NCI-H146 treated with DMSO at 0.1 percent for 48 hours (cell line): Measurements from ENCODE around the gene PDHB.
"Not testable (repeated sequence)": the region's sequence is repeated elsewhere in the genome, so short reads cannot be mapped to it uniquely, and the experiment has no call there.

Experiments
- DNase-seq: peaks from one replicate; lab custom pipeline; 2025; ENCODE audit not compliant: unreplicated experiment; lab: John Stamatoyannopoulos, UW

The PDHB gene

DNA sequence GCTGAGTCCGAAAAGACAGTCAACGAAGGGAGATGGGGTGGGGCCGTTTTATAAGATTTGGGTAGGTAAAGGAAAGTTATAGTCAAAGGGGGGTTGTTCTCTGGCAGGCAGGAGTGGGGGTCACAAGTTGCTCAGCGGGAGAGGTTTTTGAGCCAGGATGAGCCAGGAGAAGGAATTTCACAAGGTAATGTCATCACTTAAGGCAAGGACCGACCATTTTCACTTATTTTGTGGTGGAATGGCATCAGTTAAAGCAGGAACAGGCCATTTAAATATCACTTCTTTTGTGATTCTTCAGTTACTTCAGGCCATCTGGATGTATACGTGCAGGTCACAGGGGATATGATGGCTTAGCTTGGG, 7.3 kb upstream of the PDHB start:
- not testable (repeated sequence) for DNase-seq

DNA sequence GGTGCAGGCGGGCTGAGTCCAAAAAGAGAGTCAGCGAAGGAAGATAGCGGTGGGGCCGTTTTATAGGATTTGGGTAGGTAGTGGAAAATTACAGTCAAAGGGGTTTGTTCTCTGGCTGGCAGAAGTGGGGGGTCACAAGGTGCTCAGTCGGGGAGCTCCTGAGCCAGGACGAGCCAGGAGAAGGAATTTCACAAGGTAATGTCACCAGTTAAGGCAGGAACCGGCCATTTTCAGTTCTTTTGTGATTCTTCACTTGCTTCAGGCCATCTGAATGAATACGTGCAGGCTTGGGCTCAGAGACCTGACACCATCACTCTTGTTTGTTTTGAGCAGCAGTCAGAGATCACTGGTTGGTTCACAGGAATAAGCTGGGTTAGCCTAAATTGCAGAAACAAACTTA, 3.6 kb upstream of the PDHB start:
- DNase-seq = not testable (repeated sequence)

DNA sequence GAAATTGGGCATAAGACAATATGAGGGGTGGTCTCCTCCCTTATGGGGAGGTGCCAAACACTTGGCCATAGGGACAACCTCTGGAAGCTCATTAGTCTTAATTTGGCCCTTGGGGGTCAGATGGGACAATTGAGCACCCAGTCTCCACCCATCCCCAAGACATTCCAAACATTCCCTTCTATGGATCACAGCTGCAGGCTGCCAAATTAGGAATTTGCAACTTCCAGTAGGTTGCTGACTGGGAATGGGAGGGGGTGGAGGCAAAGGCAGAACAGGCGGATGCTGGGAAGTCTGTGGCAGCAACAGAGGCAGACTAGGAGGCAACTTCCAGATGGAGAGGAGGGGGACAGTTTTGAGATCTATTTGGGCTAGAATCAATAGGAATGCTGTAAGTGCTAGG, 1.4 kb upstream of the PDHB start:
- no peak for DNase-seq

DNA sequence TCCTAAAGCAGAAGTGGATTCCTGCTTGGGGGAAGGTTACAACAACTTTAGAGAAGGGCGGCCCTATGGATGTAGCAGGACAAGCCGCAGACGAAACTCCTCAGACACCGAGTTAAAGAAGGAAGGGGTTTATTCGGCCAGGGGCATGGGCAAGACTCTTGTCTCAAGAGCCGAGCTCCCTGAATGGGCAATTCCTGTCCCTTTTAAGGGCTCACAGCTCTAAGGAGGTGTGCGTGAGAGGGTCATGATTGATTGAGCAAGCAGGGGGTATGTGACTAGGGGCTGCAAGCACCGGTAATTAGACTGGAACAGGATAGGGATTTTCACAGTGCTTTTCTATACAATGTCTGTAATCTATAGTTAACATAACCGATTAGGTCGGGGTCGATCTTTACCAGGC, 879 bp upstream of the PDHB start:
- DNase-seq = no peak

DNA sequence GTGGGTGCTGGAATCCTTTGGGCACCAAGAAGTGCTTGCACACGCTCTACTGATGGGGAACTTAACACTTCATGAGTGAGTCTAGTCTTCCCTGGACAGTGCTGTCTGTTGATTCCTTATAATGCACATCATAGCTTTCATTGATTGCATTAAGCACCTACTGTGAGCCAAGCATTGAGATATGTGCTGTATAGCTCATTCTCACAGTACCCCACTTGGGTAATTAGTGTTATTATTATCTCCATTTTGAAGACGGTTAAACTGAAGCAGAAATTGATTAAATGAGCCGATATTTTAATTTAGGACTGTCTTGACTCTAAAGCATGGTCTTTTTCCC, 504 bp upstream of the PDHB start:
- DNase-seq = no peak

DNA sequence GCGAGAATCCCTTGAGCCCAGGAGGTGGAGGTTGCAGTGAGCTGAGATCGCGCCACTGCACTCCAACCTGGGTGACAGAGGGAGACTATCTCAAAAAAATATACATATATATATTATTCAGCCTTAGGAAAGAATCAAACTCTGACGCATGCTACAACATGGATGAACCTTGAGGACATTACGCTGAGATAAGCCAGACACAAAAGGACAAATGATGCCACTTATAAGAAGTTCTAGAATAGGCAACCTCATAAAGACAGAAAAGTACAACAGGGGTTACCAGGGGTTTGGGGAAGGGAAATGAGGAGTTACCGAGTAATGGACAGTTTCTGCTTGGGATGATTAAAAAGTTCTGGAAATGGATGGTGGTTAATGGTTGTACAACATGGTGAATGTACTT, 727 bp downstream of the PDHB start:
- DNase-seq = no peak

DNA sequence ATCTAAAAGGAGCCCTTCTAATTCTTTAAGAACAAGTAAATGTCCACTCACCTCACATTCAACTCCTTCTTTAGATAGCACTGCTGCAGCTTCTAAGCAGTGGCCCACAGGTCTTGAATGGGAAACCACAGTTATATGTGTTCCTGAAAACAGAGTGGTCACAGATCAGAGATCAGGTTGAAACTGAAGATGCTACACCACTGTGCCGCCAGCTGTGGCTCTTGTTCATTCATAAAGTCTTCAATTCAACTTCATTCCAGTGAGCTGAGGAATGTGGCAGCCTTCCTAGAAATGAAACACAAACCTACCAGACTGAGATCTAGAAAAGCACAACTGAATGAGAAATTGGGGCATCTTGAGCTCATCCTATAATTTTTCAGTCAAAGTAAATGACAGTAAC, 4.0 kb downstream of the PDHB start:
- no peak for DNase-seq

DNA sequence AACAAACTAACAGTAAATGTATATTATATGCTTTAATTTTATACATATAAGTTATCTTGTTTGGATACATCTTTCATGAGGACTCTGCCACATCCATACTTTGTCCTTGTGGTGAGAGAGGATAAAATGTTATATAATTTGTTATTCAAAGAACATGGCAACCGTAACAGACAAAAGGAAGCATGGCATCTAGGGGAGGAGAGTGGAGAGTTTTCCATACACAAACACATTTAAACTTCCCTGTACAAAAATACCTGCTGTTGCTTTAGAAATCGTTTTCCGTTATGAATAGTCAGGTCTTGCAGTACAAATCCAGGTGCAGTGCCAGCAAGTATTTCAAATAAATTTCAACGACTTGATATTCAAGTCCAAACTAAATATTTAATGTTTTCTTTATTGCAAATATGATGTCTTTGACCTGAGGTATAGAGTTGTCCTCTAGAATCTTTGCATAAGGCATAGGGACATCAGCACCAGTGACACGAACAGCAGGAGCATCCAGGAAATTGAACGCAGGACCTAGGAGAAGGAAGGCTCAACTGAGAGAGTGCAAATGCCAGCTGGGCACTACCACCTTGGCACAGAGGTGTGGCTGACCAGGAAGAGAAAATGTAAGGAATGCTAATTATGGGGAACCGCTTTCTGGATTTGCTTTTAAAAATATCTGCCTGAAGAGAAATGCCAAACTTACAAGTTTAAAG, 5.8 kb downstream of the PDHB start:
- no peak for DNase-seq

DNA sequence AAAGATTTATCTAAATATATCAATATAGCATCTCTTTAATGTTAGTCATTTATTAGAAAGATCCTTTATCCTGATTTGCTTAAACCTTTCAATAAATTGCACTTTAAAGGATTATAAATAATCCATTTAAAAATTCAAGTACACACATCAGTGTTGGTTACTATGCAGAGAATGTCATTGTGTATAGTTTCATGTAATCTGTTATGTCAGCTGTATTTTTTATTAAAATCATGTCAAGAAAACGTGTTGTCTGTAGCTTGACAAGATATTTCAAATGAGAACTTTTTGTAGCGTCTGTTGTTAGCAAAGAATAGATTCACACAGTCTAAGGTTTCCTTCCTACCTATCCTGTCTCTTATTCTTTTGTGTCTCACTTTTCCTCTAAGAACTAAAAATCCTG, 7.8 kb downstream of the PDHB start:
- no peak for DNase-seq

DNA sequence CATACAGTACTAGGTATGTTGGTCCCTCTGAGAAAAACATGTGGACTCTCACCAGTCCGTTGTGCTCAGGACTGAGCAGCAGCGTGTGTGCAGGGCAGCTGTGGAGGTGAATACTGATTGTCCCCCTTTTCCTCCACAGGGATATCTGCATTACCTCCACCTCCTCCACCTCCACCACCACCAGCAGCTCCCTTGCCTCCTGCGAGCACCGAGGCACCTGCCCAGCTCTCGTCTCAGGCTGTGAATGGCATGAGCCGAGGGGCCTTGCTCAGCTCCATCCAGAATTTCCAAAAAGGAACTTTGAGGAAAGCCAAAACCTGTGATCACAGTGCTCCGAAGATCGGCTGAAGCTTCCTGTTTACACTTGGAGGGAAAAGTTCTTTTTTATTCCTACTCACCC, 9.0 kb downstream of the PDHB start:
- no peak for DNase-seq

DNA sequence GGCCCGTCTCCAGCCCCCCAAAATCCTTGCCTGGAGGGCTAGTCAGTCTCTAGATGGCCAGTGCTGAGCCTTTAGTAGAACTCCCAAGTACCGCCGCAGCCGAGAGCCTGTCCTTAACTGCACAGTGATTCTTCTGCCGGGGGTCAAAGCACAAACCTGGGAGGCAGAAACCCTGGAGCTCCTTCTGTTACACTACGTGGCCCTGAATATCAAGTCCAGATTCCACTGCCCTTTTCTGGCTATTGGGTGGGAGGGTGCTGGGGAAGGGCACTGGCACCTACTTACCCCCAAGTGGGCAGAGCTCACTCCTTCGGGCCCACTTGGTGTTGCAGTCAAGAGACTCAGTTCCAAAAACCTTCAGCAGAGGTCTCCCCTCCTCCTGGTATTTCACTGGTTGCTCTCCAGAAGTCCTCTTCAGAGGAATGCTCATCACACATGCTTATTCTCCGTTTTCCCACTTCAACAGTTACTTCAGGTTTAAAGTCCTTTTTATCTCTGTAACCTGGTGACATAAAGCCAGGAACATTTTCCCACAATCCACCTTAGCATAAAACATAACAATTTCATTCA, 10.8 kb downstream of the PDHB start:
- no peak for DNase-seq

DNA sequence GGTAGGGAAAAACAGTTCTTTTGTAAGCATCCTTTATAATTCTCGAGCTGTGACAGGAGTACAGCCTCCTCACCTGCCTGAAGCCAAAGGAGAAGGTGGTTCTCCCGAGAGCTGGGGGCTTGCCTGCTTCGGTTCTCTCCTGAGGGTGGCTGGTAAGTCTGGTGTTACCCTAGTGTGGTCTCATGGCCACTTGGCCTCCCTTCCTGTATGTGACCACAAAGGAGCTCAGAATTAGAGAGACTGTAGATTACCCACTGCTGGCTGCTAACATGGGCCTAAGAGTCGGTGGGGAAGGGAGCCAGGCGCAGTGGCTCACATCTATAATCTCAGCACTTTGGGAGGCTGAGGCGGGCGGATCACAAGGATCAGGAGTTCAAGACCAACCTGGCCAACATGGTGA, 12.6 kb downstream of the PDHB start:
- DNase-seq = no peak

DNA sequence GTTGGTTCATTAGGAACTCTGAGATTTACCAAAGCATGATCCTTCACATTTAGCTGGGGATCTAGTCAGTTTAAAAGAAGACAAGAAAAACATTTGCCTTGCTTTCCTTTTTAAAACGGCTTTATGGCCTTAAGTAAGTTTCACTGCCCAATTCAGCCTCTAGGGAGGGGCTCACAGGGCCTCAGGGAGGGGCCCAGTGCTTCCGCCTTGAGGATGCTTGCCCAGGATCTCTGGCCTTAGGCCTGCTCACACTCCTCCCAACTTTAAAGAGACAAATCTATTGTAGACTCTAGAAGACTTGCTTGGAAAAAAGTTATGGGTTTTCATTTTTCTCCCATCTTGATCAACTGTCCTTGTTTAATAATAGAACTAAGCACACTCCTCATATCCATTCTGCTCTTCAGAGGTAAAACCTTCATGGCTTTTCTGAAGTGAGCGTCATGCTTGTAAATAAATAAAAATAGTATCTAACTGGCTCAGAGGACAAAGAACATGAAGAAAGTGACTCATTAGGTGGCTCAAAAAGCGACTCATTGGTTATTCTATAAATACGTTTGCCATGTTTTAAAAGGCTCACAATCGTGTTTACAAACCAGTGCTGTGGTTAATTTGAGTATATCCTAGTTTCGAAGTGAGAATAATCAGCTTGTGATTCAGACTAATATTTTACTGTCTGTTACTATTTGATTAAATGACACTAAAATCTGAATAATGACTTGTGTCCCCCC, 13.7 kb downstream of the PDHB start:
- DNase-seq = no peak

DNA sequence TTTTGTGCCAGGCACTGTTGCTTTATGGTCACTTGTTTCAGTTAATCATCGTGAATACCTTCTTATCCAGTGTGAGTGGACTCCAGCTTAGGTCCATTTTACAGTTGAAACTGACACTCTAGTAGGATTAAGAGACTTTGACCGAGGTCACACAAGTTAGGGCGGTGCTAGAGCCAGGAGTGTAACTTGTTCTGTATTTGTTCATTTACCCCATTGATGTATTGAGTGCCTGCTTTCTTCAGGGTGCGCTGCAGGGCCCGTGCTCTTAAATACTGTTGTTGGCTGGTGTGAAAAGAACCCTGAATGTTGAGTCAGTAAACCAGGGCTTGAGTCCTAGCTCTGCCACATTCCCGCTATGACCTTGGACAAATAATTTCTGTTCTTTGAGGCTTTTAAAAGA, 15.4 kb downstream of the PDHB start:
- DNase-seq = no peak

DNA sequence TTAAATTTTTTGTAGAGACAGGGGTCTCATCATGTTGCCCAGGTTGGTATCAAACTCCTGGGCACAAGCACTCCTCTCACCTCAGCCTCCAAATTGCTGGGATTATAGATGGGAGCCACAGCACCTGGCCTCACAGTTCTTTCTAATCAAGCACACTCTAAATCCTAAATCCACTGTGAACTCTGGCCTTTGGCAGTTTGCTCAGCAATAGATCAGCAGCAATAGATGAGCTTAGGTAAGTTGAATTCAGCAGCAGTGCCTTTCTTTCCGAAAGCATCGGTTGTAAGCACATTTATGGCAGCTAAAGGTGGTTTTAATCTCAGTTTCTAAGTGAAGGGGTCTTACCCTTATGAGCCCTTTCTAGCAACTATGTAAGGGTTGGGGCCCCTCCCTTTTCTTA, 16.6 kb downstream of the PDHB start:
- no peak for DNase-seq

DNA sequence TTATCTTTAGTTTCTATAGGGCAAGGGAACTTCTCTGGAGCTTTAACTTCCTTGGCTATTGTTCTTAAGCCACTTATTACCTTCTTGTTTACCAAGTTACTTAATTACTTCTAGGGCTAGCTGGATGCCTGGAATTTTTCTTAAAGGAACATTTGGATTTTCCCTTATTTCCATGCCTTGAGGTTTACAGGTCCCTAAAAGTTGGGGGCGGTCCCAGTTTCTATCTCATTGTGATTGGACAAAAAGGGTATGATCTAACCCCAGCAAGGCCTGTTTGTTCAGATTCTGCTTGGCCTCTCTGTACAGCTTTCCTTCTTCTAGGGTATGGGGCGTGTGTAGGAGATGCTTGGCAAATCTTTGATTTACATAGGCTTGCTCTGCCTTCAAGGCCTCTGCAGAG, 17.4 kb downstream of the PDHB start:
- DNase-seq = no peak

DNA sequence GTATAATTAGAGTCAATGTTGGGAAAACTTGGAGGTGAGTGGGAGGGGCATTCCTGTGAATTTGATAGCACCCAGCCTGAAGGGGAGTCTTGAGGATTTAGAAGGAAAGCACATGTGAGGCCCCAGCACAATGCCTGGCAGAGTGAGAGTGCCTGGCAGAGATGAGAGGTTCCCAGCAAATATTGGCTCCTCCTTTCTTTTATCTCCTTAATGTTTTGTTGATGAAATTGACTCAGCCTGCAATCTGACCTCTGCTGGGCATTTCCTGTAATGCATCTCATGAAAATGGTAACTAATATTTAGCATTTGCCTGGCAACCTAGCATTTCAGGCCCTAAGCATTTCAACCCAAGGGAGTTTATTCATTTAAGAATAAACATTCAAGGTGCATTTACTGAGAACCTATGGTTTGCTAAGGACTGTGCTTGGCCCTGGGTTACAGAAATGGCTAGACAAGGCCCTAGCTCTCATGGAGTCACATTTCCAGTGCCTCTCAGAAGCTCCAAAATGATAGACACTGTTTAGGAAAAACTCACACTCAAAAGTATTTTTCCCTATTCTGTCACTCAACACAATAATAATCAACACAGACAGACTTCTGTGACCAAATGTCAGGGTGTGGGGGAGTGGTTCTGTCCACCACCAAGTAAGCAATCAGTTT, 19.0 kb downstream of the PDHB start:
- DNase-seq = peak; percentile 39

DNA sequence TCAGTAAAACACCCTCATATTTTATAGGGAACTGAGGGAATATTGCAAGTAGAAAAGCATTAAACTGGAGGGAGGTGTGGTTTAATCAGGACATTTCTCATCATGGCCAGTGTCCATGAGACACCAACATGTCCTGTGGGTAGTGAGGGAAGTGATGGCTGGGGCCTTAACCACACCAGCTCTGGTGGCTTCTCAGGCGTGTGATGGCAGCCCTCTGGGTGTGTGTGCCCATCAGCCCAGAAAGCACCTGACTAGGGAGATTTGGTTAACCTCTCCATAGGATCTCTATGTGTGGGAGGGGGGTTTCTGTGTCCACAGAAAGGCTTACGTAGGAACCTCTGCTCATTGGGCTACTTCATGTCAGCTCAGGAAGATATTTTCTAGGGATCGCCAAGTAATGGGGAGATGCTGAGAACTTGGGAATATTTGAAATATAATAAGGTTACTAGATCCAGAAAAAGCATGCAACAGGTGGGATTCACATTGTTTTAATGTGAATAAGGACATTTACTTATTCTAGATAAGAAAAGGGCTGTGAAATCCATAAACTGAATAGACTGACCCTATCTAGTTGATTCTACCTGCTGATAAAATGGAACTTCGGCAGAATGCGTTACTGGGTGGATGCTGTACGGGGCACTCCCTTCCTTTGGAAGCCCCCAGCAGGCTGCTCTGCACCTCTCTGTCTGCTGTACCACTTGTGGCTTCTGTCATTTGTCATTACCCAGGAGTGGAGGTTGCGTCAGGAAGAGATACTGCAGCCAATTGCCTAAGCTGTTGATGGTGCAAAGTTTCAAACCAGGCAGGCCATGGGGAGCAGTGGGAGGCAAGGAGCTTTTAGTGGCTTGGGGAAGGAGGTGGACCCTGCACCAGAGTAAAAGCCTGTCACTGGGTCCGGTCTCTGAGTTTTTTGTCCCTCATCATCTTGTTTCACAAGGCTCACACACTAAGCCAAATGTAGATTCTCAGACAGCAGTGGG, 21.5 kb downstream of the PDHB start:
- no peak for DNase-seq

DNA sequence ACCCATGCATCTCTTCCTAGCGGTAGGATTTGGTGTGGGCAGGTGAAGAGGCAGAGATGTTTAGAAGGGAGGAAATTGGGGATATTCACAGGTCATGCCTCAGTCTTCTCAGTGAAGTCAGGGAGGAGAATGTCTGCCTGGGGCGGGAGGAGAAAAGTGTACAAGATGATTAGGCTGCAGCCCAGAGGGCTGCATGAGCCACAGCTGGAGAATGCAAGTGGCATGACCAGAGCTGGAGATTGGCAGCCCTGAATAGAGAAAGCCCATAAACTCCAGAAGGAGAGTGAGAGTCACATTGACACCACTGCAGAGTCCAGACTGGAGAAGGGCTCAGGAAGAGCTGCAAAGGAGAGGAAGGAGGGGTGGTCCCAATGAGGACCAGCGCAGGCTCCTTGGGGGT, 22.6 kb downstream of the PDHB start:
- DNase-seq = no peak

DNA sequence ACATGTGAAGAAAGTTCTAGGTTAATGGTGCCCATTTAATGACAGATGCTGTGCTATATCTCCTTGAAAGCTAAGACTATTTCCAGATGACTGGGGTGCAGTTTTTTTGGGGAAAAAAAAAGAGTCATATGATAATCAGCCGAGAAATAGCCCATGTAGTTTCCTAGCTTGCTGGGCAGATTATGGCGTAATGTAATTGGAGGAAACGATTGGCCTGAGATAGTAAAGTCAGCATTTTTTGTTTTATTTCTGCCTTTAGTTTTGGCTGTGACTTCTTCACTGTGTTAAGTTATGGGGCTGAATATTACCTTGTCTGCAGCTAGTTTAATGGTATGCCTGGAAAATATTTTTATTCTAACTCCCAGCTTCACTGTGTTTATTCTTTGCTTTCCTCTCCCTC, 24.0 kb downstream of the PDHB start:
- no peak for DNase-seq

DNA sequence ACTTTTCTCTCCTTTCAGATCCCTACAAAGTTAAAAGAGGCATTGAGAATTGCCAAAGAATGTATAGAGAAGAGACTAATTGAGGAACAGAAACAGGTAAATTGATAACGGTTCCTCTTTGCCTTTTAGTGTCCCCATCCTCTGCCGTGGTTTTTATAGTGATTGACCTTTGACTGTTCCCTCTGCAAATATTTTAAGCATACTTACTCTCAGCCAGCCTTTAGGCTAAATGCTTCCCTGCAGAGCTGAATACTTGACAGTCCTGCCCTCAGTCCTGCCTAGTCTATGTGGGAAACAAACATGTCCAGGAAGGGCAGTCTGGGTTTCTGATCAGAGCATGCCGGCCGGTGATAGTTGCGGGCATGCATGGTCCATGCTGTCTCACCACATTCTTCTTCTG, 24.7 kb downstream of the PDHB start:
- no peak for DNase-seq
